HFFc6 (cell line): ENCODE results near the gene NPSR1. TPM values are rescaled to one million over a fixed set of nuclear protein-coding genes. Genes with fewer than 3 reads are reported as not detected.

Experiments
- DNase-seq: peaks from one replicate; pipeline ENCODE4 v3.0.0-alpha.2; 2018
- H3K27ac Mint-ChIP-seq: 2 replicates; pipeline ENCODE4 v1.8.0; 2020; ENCODE audit warnings: mild to moderate bottlenecking, mixed read lengths
- H3K27me3 Mint-ChIP-seq: 2 replicates; pipeline ENCODE4 v1.8.0; 2021; ENCODE audit warnings: mild to moderate bottlenecking, moderate library complexity, mixed read lengths; ENCODE audit not compliant: insufficient read depth
- H3K36me3 Mint-ChIP-seq: 2 replicates; pipeline ENCODE4 v1.8.0; 2021; ENCODE audit warnings: low read depth, mixed read lengths
- H3K4me1 Mint-ChIP-seq: 2 replicates; pipeline ENCODE4 v1.8.0; 2020; ENCODE audit warnings: low read depth, mixed read lengths
- H3K4me3 Mint-ChIP-seq: 2 replicates; pipeline ENCODE4 v1.8.0; 2020; ENCODE audit warnings: mild to moderate bottlenecking, moderate library complexity, mixed read lengths
- H3K9me3 Mint-ChIP-seq: 2 replicates; pipeline ENCODE4 v1.8.0; 2020; ENCODE audit warnings: mild to moderate bottlenecking, mixed read lengths
- CTCF ChIP-seq: fragments of 200-600 bp; sonication (generic); IDR thresholded peaks from 2 replicates; pipeline ENCODE4 v1.5.0; 2021; ENCODE audit warnings: antibody characterized with exemption, mild to moderate bottlenecking
- total RNA-seq, 6 experiments: library from RNA; stranded (reverse); fragmentation: NEBNext Ultra II Directional; extraction: Animal tissue kit (Norgen Biotek cat#: 25700); gene quantifications; 2 replicates in 1 of 6; 3 replicates in 5 of 6; pipeline ENCODE4 v1.2.3, GENCODE V29; 2021

The NPSR1 gene
- total RNA-seq, 6 experiments from 2014 or later = not detected

DNA sequence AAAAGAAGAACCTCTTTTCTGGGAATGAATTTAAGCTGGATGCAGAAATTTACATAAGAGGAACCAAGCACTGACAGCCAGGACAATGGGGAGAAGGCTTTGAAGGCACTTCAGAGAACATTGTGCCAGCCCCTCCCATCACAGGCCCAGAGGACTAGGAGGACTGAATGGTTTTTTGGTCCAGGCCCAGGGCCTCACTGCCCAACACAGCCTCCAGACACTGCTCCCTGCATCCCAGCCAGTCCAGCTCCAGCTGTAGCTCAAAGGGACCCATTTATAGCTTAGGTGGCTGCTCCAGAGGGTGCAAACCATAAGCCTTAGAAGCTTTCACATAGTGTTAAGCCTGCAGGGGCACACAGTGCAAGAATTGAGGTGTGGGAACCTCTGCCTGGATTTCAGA, 237.2 kb downstream of the NPSR1 start:
- Mint-ChIP-seq H3K36me3 (peaks cover 24% of the 10 kb centered on the region), H3K27ac (no peak overlapping the region), H3K4me1 (peaks cover 20% of the 10 kb centered on the region), H3K27me3 (peaks cover 7% of the 10 kb centered on the region), H3K4me3 (no peak overlapping the region), H3K9me3 (peaks cover 29% of the 10 kb centered on the region)
- DNase-seq = no peak
- no peak for TF ChIP-seq CTCF
